GM12865 (cell line): ENCODE results near the gene MIAT.
A peak's percentile ranks its signal among the peaks of the same experiment; 100 is the strongest.

Experiments
- DNase-seq: peaks from one replicate; pipeline ENCODE4 v3.0.0; 2010; ENCODE audit warnings: low read depth
- H3K4me3 ChIP-seq: 2 replicates; pipeline ENCODE4 v1.5.1; 2011; ENCODE audit warnings: mild to moderate bottlenecking, low read depth, low read length, control low read depth
- TF ChIP-seq, protein P1 (sequence below): IDR thresholded peaks from 2 replicates; pipeline ENCODE4 v1.5.1; 2011; ENCODE audit warnings: low read length, control low read depth, low read depth, inconsistent platforms; ENCODE audit not compliant: insufficient read depth; ENCODE audit errors: missing control alignments

The MIAT gene

DNA sequence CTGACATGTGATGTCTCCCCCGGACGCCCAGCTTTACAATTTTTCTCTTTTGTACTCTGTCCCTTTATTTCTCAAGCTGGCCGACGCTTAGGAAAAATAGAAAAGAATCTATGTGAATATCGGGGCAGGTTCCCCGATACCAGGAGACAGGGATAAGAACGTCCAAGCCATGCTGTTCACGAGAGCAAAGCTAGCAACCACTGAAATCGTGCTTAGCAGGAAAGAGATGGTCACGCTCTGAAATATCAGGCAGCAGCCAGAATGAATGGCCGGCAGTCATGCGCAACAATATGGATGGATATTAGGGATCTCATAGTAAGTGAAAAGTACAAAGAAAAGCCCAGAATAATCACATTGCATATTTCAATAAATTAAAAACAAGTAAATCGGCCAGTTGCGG is 43.1 kb upstream of the MIAT start:
- TF ChIP-seq, protein P1, sequence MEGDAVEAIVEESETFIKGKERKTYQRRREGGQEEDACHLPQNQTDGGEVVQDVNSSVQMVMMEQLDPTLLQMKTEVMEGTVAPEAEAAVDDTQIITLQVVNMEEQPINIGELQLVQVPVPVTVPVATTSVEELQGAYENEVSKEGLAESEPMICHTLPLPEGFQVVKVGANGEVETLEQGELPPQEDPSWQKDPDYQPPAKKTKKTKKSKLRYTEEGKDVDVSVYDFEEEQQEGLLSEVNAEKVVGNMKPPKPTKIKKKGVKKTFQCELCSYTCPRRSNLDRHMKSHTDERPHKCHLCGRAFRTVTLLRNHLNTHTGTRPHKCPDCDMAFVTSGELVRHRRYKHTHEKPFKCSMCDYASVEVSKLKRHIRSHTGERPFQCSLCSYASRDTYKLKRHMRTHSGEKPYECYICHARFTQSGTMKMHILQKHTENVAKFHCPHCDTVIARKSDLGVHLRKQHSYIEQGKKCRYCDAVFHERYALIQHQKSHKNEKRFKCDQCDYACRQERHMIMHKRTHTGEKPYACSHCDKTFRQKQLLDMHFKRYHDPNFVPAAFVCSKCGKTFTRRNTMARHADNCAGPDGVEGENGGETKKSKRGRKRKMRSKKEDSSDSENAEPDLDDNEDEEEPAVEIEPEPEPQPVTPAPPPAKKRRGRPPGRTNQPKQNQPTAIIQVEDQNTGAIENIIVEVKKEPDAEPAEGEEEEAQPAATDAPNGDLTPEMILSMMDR, result no peak
- no peak overlapping the region for H3K4me3 ChIP-seq
- no peak for DNase-seq

DNA sequence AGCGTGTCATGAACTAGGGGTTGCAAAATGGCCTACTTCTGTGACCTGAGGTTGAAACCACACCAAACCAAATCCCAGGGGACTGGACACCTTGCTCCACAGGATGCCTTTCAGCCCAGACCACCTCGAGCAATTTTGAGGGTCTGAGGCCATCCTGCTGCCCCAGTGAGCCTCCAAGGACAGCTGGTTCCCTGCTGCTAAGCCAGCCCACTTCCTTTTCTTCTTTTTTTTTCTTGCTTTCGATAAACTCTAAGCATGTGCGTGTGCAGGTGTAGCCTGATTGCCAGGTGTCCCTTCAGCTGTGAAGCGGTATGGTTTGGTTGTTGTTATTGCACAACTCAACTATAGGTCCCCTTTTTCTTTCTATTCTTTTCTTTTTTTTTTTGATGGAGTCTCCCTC is 42.2 kb upstream of the MIAT start:
- H3K4me3 ChIP-seq, result no peak overlapping the region
- TF ChIP-seq, protein P1, result no peak
- peak; percentile 83 for DNase-seq

DNA sequence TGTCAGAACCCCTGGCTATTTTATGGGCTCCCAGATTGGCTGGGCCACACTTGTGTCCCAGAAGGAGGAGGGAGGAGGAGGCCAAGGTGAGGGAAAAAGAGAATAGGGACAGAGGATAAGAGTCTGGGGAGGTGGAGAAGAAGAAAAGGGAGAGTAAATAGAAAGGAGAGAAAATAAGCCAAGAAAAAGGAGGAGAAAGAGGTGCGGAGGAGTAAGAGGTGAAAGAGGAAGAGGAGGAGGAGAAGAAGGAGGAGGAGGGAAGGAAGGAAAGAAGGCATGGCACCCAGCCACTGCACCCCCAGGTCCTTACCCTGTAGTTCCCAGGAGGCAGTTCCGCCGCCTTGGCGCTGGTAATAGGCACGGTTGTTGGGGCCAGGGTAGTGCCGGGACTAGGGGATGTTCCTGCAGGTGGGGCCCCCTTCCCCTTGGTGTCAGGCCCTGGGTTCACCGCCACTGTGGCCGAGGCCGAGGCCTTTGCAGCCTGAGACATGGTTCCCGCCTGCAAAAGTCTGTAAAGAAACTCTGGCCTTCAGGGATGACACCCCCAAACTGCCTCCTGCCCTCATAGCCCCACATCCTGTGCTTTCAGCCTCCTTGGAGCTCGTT is 41.5 kb upstream of the MIAT start:
- no peak overlapping the region for H3K4me3 ChIP-seq
- TF ChIP-seq, protein P1, result no peak
- no peak for DNase-seq

DNA sequence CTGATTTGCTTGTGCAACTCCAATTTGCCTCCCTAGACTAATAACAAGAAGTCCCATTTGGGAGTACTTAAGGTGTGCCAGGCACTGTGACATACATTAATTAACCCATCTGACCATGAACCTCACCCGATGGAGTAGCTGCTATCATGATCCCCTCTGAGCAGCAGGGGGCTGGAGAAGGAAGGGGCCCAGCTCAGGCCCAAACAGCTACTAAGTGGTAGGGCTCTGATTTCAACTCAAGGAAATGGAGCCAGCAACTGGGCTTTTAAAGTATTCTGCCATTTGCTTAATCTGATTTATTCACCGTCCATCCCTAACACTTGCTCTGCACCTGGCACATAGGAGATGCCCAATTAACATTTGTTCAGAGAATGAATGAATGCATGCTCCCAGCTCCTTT is 40.7 kb upstream of the MIAT start:
- DNase-seq, result no peak
- H3K4me3 ChIP-seq, result no peak overlapping the region
- TF ChIP-seq, protein P1, result no peak

DNA sequence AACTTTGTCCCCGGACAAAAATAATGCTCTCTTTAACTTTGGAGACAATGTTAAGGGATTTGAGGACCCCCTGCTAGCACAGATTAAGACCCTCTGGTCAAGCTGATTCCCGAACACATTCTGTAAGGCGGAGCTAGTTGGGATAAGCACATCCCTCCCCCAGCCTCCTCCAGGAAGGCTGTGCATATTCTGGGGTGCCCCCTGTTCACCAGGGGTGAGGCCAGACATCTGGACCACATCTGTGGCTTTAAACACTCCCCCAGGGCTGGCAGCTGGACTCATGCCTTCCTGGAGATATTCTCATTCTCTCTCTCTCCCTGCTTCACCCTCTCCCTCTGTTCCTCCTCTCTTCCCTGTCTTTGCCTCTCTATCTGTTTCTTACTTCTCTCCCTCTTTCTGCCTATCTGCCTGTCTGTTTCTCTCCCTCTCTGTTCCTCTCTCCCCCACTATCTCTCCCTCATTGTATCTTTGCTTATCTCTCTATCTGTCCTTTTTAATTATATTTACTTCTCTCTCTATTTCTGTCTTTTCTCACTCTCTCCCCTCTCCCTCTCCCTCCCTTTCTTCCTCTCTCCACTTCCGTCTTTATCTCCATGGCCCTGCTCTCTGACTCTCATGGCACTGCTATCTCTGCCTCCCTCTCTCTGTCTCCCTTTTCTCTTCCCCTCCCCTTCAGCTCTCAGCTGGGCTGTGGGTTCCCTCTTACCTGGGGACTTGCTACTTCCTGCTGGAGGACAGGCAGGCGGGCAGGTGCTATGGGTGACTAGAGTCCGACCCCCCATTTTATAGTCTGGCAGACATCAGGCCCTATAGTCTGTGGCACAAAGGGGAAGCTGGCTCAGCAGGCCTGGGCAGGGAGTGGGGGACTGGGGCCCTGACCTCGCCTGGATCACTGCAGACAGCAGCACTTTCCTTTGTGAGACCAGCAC is 39.9 kb upstream of the MIAT start, which contains the start of gene CRYBB1:
CRYBB1 (minus strand) TSS at position 757 of the 929 bp plus-strand sequence. CDS start 1,708 bp downstream, outside the sequence.
- H3K4me3 ChIP-seq, result no peak within 1 kb of the TSS
- peak; percentile 21 for DNase-seq
- TF ChIP-seq, protein P1, result no peak

DNA sequence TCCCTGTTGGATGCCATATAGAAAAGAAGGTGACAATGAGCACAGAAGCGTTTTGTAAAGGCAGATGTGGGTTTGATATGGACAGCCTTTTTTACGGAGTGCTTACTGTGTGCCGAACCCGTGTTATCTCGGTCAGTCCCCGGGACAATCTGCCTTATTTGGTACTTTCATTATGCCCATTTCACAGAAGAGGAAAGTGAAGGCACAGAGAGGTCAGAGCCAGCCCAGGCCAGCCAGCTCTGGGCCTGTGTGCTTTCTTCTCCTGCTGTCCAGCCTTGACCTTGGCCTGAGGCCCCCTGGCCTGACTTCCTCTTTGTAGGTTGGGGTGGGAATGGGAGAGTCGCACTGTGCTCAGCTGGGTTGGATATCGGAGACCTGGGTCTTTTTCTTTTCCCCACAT is 38.9 kb upstream of the MIAT start:
- no peak overlapping the region for H3K4me3 ChIP-seq
- no peak for DNase-seq
- TF ChIP-seq, protein P1, result no peak
